ENCODE results near the gene MZT2A.
"Not testable (repeated sequence)": the region's sequence is repeated elsewhere in the genome, so short reads cannot be mapped to it uniquely, and the experiment has no call there.

Gene MZT2A

GRCh38 chr2:131451265-131451949 is 40.8 kb downstream of the MZT2A start:
- DNase-seq (ENCODE audit: low read depth) = not testable (repeated sequence)

GRCh38 chr2:131447981-131448380 is 44.2 kb downstream of the MZT2A start:
- DNase-seq (ENCODE audit: low read depth) = not testable (repeated sequence)

GRCh38 chr2:131445896-131446295 is 46.3 kb downstream of the MZT2A start:
- DNase-seq (ENCODE audit: low read depth) = no peak

GRCh38 chr2:131445515-131445797 is 46.7 kb downstream of the MZT2A start:
- not testable (repeated sequence) for DNase-seq (ENCODE audit: low read depth)

- DNase-seq (ENCODE audit: low read depth) = not testable (repeated sequence)
Measured at GRCh38 chr2:131444736-131445514, 47.3 kb downstream of the MZT2A start.

- not testable (repeated sequence) for DNase-seq (ENCODE audit: low read depth)
Measured at GRCh38 chr2:131440742-131441468, 51.3 kb downstream of the MZT2A start.
